GM19438 (cell line): Measurements from ENCODE around the gene ZWILCH.

Experiments
- ATAC-seq: cut with Tn5 transposase; IDR thresholded peaks from one replicate; pipeline ENCODE4 v1.9.1; 2021; ENCODE audit warnings: low read depth; ENCODE audit not compliant: unreplicated experiment

Gene ZWILCH

DNA sequence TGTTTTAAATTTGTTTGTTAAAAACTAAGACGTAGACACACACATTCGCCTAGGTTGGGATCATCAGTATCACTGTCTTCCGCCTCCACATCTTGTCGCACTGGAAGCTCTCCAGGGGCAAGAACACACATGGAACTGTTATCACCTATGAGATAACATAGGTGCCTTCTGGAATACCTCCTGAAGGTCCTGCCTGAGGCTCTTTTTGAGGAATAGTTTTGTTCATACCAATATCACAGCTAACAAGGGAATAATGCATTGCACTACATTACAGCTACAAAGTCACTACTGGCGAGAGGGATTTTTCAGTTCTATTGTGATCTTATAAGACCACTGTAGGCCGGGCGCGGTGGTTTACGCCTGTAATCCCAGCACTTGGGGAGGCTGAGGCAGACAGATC, 29.9 kb downstream of the ZWILCH start:
- no peak for ATAC-seq

DNA sequence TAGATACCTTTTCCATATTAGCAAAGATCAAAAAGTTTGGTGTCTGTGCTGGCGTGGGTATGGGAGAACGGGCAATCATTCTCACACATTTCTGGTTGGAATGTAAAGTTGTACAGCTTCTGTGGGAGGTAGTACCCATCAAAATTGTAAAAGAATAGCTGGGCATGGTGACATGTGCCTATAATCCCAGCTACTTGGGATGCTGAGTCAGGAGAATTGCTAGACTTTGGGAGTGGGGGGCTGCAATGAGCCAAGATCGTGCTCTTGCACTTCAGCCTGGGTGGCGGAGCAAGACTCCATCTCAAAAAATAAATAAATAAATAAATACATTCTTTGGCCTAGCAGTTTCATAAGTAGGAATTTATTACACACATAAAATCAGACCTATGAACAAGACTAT, 37.8 kb downstream of the ZWILCH start:
- ATAC-seq = no peak

DNA sequence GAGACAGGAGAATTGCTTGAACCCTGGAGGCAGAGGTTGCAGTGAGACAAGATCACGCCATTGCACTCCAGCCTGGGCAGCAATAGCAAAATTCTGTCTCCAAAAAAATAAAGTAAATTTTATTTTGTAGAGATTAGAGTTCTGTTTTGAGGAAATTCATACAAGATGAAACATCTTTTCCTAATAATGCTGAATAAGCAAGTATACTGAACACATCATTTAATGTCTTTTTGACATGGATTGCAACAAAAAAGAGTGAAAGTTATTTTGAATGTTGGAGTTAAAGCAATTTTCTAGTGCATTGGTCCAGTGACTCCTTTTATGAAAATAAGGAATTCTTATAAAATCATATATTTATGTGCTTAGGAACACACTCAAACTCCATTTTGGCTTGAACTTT, 40.1 kb downstream of the ZWILCH start:
- no peak for ATAC-seq

DNA sequence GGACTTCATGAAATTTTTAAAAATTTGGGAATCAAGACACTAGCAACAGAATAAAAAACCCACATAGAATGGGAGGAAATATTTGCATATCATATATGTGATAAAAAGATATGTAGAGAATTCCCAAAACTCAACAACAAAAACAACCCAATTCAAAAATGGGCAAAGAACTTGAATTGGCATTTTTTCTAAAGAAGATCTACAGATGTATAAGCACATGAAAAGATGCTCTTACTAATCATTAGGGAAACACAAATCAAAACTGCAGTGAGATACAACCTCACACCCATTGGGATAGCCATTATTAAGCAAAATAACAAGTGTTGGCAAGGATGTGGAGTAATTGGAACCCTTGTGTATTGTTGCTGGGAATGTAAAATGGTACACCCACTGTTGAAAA, 50.6 kb downstream of the ZWILCH start:
- ATAC-seq = no peak

DNA sequence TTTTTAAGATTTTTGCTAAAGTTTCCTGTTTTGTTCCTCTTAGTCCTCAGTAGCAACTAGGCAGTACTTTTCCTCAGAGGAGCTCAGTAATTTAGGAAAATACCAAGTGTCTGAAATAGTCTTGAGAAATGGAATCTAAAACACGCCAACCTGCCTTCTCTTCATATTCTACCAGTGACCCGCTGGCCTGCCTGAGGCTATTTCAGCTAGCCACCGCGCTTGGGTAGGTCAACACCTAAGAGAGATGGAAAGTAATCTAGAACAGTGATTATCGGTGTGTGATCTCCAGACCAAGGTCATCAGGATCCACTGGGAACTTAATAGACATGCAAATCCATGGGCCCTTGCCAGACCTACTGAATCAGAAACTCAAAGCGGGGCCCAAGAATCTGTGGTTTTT, 53.1 kb downstream of the ZWILCH start:
- no peak for ATAC-seq

DNA sequence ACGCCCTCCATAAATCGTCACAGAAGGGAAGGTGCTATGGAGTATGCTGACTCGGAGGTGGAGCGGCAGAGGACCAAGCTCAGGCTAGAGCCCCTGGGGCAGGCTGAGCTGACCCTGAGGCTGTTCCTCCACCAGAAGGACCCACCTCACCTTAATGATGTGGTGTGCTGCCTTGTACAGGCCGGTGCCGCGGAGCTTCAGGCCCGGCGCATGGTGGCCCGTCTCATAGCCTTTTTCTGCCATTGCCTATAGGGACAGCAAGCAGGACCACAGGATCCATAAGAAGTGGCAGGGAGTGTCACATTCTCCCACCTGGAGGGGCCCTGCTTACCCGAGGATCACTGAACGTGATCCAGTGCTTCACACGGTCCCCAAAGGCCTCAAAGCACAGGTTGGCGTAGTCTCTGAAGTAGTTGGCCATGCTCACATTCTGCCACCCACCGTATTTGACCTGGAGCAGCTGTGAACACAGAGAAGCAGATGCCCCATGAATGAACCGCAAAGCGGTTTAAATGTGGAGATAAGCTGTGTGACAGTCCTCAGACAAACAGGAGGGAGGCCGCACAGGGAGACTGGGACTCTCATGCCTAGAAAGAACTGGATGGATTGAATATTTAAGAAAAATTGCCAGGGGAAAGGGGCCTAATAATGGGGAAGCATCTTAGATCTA, 55.9 kb downstream of the ZWILCH start:
- ATAC-seq = no peak

DNA sequence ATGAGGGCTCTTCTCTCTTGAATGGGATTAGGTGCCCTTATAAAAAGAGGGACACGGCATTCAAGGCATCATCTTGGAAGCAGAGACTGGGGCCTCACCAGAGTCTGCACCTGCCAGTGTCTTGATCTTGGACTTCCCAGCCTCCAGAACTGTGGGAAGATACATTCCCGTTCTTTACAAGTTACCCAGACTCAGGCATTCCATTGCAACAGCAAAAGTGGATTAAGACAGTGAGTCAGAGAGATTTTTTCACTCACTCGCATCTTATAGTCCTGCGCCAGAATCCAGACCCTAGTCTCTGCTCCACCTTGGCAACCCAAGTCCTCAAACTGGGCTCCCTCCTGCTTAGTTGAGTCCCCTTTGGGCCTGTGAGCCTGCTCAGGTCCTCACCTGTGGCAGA, 58.0 kb downstream of the ZWILCH start:
- ATAC-seq = no peak

DNA sequence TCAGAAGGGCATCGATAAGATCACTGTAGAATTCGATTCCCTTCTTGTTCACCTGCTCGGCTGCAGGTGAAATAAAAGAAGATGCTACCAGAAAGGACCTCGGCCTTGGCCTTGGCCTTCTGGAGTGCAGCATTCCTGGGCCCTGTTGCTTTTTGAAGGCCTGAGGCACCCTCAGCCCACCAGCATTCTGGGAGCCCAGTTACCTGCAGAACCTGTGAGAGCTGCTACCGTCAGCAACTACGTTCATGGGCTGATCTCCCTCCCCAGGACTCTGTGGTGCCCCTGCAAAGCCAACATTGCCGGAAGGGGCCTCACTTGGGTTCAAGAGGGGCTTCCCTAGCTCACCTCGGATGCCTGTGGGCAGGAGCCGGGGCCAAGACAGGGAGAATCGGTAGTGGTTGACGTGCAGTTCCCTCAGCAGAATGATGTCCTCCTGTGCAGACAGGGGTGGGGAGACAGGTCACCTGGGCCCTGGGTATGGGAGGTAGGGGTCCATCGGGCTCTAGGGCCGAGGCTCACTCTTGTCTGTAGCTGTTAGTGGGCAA, 58.5 kb downstream of the ZWILCH start:
- no peak for ATAC-seq

DNA sequence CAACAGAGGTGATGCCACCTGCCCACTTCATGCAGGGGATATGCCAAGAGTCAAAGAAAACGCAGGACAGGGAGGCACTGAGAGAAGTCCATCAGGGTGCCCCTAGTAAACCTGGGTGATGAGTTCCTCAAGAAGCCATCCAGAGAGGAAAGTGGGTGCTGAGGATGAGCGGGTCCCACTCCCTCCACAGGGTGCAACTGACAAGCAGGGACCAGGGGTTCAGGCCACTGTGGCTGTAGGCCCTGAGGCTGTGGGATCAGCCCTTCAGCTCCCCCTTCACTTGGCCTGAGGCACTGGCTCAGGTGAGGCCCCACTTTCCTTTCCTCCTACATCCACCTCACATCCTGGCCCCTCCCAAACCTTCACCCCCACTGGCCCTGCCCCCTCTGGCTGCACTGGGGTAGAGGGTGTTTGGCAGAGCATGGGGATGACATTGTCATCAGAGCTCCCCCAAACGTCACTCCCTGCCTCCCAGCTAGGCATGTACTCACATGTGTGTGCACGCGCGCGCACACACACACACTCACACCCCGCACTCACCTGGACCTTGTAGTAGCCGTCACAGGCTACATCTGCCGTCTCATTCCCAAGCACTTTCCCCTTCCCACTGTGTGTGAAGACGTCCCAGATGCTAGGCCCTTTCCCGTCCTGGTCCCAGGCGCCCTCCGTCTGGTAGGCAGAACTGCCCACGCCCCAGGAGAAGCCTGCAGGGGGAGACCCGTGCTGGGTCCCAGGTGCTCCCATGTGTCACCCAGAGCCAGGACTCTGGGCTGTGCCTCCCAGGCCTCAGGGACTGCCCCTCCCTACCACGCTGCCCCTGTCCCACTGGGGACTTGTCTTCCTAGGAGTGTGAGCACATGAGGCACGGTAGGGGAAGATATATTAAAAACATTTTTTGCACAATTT, 59.3 kb downstream of the ZWILCH start:
- ATAC-seq = no peak

DNA sequence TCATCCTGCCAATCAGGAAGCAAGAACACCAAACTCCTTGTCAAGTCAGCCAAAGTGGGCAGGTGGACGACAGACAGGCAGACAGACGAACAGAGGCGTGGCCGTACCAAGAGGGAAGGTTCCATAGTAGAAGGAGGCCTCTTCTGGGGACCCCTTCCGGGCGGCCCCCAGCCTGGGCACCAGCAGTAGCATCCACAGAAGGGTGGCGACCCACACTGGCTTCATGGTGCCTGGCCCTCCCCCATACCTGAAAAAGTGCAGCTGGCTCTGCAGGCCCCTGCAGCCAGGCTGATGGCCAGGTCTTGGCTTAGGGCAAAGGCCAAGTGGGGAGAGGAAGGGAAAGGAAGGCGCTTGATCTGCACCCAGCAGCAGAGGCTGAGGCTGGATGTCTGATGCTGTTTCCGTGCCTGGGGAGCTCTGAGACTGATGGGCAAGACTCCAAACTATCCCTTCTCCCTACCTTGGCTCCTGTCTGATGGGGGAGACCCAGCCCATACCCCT, 60.1 kb downstream of the ZWILCH start:
- ATAC-seq = no peak

DNA sequence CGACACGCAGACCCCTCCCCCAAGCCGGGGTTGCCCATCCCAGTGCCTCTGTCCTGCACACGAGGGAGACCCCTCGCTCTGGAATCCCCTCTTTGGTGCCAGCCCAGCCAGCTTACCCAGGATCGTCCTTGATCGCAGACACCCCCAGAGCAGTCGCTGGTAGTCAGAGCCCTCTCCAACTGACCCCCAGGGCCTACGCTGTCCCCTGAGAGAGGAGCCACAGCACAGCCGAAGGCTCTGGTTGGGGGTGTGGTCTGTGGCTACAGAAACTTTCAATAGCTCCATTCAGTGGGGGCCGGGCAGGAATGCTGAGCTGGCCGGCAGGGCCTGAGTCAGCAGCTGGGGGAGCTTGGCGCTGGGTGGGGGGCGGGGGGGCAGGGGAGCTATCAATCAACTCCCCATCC, 60.6 kb downstream of the ZWILCH start, which contains the start of gene LCTL:
LCTL (minus strand) TSS at position 258 of the 404 bp plus-strand sequence. CDS start 633 bp downstream, outside the sequence.
- no peak for ATAC-seq

DNA sequence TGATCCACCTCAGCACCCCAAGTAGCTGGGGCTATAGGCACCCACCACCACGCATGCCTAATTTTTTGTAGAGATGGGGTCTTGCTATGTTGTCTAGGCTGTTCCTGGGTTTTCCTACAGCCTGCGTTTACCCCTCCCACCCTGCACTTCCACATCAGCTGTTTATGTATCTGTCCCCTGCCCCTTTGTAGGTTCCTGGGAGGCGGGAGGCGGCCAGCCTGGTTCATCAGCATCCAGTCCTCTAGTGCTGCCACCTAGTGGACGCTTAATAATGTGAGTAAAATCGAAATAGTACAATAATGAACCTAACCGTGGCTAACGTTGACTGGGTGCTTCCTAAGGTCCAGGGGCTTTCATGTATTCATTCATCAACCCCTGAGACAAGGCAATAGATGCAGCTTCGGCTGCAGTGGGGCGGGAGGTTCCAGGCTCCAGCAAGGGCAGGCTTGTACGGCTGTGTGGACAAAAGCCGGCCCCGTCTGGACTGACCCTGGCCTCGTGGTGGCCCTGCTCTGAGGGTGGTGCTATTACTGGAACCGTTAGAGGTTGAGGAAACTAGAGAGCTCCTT, 61.9 kb downstream of the ZWILCH start:
- no peak for ATAC-seq

DNA sequence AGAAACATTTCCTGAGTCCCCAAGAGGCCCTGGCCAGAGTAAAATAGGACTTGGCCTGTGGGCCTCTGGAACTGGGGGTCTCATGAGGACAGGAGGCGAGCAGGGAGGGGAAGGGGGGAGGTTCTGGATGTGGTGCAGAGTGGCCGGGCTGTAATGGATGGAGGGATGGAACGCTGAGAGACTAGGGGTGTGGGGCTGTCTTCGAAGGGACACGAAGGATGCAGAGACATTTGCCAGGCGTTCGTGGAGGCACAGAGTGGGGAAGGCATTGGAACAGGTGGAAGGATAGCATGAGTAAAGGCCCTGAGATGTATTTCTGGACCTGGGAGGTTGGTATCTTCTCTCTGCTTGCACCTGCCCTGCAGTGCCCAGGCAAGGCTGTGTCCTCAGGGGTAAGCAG, 62.8 kb downstream of the ZWILCH start:
- ATAC-seq = no peak

DNA sequence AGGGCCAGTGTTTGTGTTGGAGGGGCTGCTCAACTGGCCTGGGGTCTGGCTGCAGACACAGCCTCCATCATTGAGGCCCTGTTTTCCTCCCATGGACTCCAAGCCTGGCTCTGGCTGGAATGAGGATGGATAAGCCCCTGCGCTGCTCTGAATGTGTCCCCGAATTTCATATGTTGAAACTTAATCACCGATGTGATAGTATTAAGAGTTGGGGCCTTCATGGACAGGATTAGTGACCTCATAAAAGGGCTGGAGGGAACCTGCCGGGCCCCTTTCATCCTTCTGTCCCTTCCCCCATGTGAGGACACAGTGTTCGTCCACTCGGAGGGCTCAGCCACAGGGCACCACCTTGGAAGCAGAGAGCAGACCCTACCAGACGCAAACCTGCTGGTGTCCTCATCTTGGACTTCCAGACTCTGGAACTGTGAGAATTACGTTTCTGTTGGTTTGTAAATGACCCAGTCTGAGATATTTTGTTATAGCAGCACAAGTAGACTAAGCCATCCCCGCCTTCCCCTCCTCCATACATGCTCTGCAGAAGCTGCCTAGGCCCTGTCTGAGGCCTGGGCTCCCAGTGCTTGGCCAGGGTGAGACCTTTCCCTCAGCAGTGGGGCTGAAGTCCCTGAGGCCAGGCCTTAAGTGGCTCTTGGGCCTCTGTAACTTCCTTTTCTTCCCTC, 64.5 kb downstream of the ZWILCH start:
- no peak for ATAC-seq

DNA sequence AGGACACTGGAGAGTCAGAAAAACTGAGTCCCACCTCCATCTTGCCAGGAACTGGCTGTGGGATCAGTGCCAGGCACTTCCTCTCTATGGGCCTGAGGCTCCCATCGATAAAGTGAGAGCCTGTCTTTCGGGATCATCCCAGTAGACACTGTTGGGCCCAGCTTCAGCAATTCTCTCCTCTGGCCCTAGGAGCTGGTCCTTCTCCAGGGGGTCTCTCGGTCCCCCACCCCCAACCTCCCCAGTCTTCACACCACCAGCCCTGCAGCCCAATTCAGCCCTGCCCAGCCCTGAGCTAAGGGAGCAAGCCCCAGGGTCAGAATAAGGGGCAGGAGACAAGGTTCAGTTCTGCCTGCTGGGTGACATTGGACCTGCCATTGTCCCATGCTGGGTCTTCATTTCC, 65.2 kb downstream of the ZWILCH start:
- ATAC-seq = no peak

DNA sequence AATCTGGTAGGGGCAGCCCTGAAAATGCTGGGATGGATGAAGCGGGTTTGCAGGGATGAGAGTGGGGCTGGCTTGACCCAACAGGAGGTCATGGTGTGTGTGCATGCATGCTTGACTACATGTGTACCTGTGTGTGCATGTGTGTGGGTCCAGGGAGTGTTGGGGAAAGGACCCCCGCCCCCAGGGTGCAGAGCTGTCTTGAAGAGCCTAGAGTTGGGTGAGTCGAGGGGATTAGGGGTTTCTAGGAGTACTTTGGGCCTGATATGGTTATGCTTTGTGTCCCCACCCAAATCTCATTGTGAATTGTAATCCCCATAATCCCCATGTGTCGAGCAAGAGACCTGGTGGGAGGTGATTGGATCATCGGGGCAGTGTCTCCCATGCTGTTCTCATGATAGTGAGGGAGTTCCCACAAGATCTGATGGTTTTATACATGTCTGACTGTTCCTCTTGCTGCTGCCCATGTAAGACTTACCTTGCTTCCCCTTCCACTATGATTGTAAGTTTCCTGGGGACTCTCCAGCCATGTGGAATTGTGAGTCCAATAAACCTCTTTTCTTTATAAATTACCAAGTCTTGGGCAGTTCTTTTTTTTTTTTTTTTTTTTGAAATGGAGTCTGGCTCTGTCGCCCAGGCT, 65.8 kb downstream of the ZWILCH start:
- no peak for ATAC-seq

DNA sequence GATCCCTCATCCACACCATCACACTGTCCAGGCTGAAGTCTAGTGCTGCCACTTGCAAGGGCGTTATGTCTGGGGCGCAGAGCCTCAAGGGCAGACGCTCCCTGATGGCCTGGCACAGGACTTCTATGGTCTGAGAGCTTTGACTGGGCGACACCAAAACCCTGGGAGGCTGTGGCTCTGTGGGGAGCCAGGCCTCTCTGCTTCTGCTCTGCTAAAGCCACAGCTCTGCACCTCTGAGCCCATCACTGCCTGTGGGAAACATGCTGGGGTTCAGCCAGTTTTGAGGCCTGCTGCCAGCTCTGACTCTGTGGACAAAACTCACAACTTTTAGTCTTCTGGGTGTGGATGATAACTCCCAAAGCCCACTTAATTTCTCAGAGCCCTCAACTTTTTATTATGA, 67.0 kb downstream of the ZWILCH start:
- ATAC-seq = no peak

DNA sequence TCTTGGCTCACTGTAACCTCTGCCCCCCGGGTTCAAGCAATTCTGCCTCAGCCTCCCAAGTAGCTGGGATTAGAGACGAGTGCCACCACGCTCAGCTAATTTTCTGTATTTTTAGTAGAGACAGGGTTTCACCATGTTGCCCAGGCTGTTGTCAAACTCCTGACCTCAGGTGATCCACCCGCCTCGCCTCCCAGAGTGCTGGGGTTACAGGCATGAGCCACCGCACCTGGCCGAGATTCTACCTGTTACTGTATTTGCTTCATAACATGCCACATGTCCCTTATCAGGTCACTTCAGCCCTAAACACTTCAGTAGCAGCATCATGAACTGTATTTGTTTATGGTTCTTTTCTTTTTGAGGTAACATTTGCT, 68.2 kb downstream of the ZWILCH start:
- no peak for ATAC-seq

DNA sequence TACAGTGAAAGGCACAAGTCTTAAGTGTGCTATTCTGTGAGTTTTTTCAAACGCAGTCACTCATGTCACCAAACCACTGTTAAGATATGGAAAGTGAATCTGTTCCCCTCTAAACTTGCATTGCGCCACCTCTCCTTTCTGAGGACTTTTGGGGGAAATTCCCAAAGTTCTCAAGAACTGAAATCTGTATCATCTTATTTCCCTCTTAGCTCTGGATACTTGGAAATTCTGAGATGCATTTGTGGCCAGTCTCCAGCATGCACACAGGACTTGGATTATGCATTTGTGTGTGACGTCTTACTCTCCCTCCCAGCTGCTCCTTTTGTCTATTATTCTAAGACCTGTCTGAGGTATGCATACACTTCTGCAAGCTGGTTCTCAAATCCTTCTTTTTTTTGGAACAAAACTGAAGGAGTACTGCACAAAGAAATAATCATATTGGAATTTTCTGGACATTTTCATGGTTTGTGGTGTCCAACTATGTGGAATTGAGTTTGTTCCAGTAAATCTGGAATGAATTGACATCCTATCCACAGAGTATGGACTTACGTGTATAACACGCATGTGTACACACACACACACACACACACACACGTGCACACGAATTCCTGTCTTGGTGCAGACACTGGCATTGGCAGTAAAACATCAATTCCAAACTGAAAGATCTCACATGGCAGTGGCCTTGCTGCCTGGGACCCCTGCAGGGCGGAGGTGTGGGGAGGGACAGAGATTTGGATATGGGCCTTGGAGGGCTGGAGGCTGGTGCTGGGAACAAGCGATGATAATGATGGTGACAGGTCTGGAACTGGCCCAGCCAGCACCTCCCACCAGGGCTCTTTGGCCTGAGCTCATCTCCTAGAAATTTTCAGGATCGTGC, 68.8 kb downstream of the ZWILCH start:
- no peak for ATAC-seq
